IMR-90 (cell line): ENCODE results near the gene SF3B3. TPM values are rescaled to one million over a fixed set of nuclear protein-coding genes. Genes with fewer than 3 reads are reported as not detected.
A peak's percentile ranks its signal among the peaks of the same experiment; 100 is the strongest.

Experiments used
- ATAC-seq: fragments of 200-7000 bp; cut with Tn5 transposase; 2 replicates; pipeline ENCODE4 v1.9.1; 2020; ENCODE audit warnings: low read depth, mild to moderate bottlenecking, moderate library complexity
- Bru-seq: library from RNA; stranded (reverse); fragments of 400-500 nt; gene quantifications from one replicate; lab custom pipeline; 2021; lab: Mats Ljungman, UMichigan
- BruChase-seq, 2 experiments: library from RNA; stranded (reverse); fragments of 400-500 nt; gene quantifications; one replicate each; lab custom pipeline; 2021; lab: Mats Ljungman, UMichigan
- BruUV-seq: library from RNA; stranded (reverse); fragments of 400-500 nt; replicated peaks from 2 replicates; lab custom pipeline; 2021; lab: Mats Ljungman, UMichigan
- CTCF ChIA-PET: fragments of 300-600 bp; formaldehyde crosslinking; extraction: SDS; loops from one replicate; lab custom pipeline; 2021; ENCODE audit warnings: antibody characterized with exemption; lab: Yijun Ruan, JAX
- POLR2A ChIA-PET: fragments of 300-600 bp; sonication (Branson Sonifier 250); formaldehyde crosslinking; loops from one replicate; lab custom pipeline; 2022; ENCODE audit warnings: antibody characterized with exemption; ENCODE audit not compliant: unreplicated experiment; lab: Charles Lee
- DNase-seq: peaks from one replicate; pipeline ENCODE4 v3.0.0; 2013
- H2AFZ ChIP-seq: replicated peaks from 2 replicates; pipeline ENCODE3; 2013; ENCODE audit warnings: low read length, mild to moderate bottlenecking; ENCODE audit not compliant: poor library complexity
- H2AK5ac ChIP-seq: 2 replicates; pipeline ENCODE4 v1.6.1; 2013; ENCODE audit warnings: low read depth, low read length, inconsistent platforms
- H2AK9ac ChIP-seq: replicated peaks from 2 replicates; pipeline ENCODE3; 2013; ENCODE audit warnings: mild to moderate bottlenecking, low read depth, low read length, moderate library complexity; ENCODE audit not compliant: poor library complexity
- H2BK120ac ChIP-seq: 2 replicates; pipeline ENCODE4 v1.6.1; 2013; ENCODE audit warnings: low read depth, low read length, inconsistent platforms
- H2BK15ac ChIP-seq: 3 replicates; pipeline ENCODE4 v1.6.1; 2013; ENCODE audit warnings: low read depth, low read length, inconsistent platforms
- H2BK20ac ChIP-seq: 2 replicates; pipeline ENCODE4 v1.6.1; 2013; ENCODE audit warnings: low read depth, mild to moderate bottlenecking, inconsistent platforms, low read length, moderate library complexity
- H2BK5ac ChIP-seq: 2 replicates; pipeline ENCODE4 v1.6.1; 2013; ENCODE audit warnings: mild to moderate bottlenecking, low read depth, low read length, inconsistent platforms; ENCODE audit not compliant: poor library complexity, severe bottlenecking
- H3K14ac ChIP-seq: replicated peaks from 2 replicates; pipeline ENCODE4 v1.6.1; 2013; ENCODE audit warnings: low read depth, low read length, inconsistent platforms
- H3K18ac ChIP-seq: 2 replicates; pipeline ENCODE4 v1.6.1; 2013; ENCODE audit warnings: low read depth, low read length, control low read depth
- H3K23ac ChIP-seq: 2 replicates; pipeline ENCODE4 v1.6.1; 2013; ENCODE audit warnings: low read depth, low read length, inconsistent platforms
- H3K27ac ChIP-seq: 2 replicates; pipeline ENCODE4 v1.5.1; 2013; ENCODE audit warnings: mild to moderate bottlenecking, control low read depth, low read length; ENCODE audit not compliant: insufficient read depth
- H3K27me3 ChIP-seq: 2 replicates; pipeline ENCODE4 v1.6.1; 2013; ENCODE audit warnings: low read length; ENCODE audit not compliant: control insufficient read depth, insufficient read depth
- H3K36me3 ChIP-seq: 2 replicates; pipeline ENCODE4 v1.6.1; 2013; ENCODE audit warnings: low read length, mixed read lengths; ENCODE audit not compliant: control insufficient read depth, insufficient read depth
- H3K4ac ChIP-seq: 2 replicates; pipeline ENCODE4 v1.6.1; 2013; ENCODE audit warnings: low read depth, low read length, inconsistent platforms
- H3K4me1 ChIP-seq: 2 replicates; pipeline ENCODE4 v1.6.1; 2013; ENCODE audit warnings: low read length, mixed read lengths; ENCODE audit not compliant: control insufficient read depth, insufficient read depth
- H3K4me2 ChIP-seq: 2 replicates; pipeline ENCODE4 v1.6.1; 2013; ENCODE audit warnings: low read depth, mild to moderate bottlenecking, control low read depth, low read length, moderate library complexity
- H3K4me3 ChIP-seq: 2 replicates; pipeline ENCODE4 v1.5.1; 2013; ENCODE audit warnings: low read depth, mild to moderate bottlenecking, control low read depth, low read length, moderate library complexity; ENCODE audit not compliant: insufficient read depth
- H3K56ac ChIP-seq: 2 replicates; pipeline ENCODE4 v1.6.1; 2013; ENCODE audit warnings: low read length, inconsistent platforms; ENCODE audit not compliant: insufficient read depth; ENCODE audit errors: extremely low read depth
- H3K79me1 ChIP-seq, 2 experiments: 2 replicates each; pipeline ENCODE4 v1.6.1; 2013; ENCODE audit warnings: low read length in 2 of 2, inconsistent platforms in 1 of 2, low read depth in 1 of 2
- H3K9ac ChIP-seq: 2 replicates; pipeline ENCODE4 v1.6.1; 2013; ENCODE audit warnings: low read depth, low read length, control low read depth
- H3K9me1 ChIP-seq: 2 replicates; pipeline ENCODE4 v1.6.1; 2013; ENCODE audit warnings: low read length, inconsistent platforms; ENCODE audit not compliant: insufficient read depth
- H3K9me3 ChIP-seq: 2 replicates; pipeline ENCODE4 v1.6.1; 2013; ENCODE audit warnings: low read length; ENCODE audit not compliant: control insufficient read depth, insufficient read depth
- H4K20me1 ChIP-seq: 2 replicates; pipeline ENCODE4 v1.6.1; 2013; ENCODE audit warnings: low read length, inconsistent platforms; ENCODE audit not compliant: insufficient read depth
- H4K5ac ChIP-seq: 2 replicates; pipeline ENCODE4 v1.6.1; 2013; ENCODE audit warnings: mild to moderate bottlenecking, low read depth, low read length, control low read depth
- H4K8ac ChIP-seq, 2 experiments: 2 replicates each; pipeline ENCODE4 v1.6.1; 2013; ENCODE audit warnings: low read depth in 2 of 2, low read length in 2 of 2, control low read depth in 1 of 2, inconsistent platforms in 1 of 2
- H4K91ac ChIP-seq: 2 replicates; pipeline ENCODE4 v1.6.1; 2013; ENCODE audit warnings: low read depth, low read length, inconsistent platforms; ENCODE audit not compliant: insufficient read depth
- BHLHE40 ChIP-seq: fragments of 150-350 bp; IDR thresholded peaks from 2 replicates; pipeline ENCODE4 v1.6.1; 2016; ENCODE audit warnings: mild to moderate bottlenecking, low read depth, low read length
- CEBPB ChIP-seq: IDR thresholded peaks from 2 replicates; pipeline ENCODE4 v1.6.1; 2012; ENCODE audit warnings: low read depth, low read length, improper control_type of control experiment
- CHD1 ChIP-seq: IDR thresholded peaks from 2 replicates; pipeline ENCODE4 v1.6.1; 2012; ENCODE audit warnings: low read depth, low read length, improper control_type of control experiment
- CTCF ChIP-seq: conservative IDR thresholded peaks from 2 replicates; pipeline ENCODE4 v1.5.1; 2012; ENCODE audit warnings: mild to moderate bottlenecking, low read depth, low read length, improper control_type of control experiment
- FOS ChIP-seq: fragments of 150-350 bp; IDR thresholded peaks from 2 replicates; pipeline ENCODE4 v1.6.1; 2016; ENCODE audit warnings: low read depth, low read length
- MAFK ChIP-seq: IDR thresholded peaks from 2 replicates; pipeline ENCODE4 v1.6.1; 2012; ENCODE audit warnings: low read depth, low read length, improper control_type of control experiment
- MAZ ChIP-seq: IDR thresholded peaks from 2 replicates; pipeline ENCODE4 v1.6.1; 2012; ENCODE audit warnings: low read depth, mild to moderate bottlenecking, low read length, improper control_type of control experiment, moderate library complexity, borderline replicate concordance
- MXI1 ChIP-seq: IDR thresholded peaks from 2 replicates; pipeline ENCODE4 v1.6.1; 2012; ENCODE audit warnings: low read depth, mild to moderate bottlenecking, low read length, moderate library complexity, borderline replicate concordance
- NFE2L2 ChIP-seq: fragments of 150-350 bp; IDR thresholded peaks from 2 replicates; pipeline ENCODE4 v1.6.1; 2016; ENCODE audit warnings: low read depth, mild to moderate bottlenecking, low read length
- POLR2A ChIP-seq: IDR thresholded peaks from 2 replicates; pipeline ENCODE4 v1.6.1; 2012; ENCODE audit warnings: mild to moderate bottlenecking, low read depth, low read length
- RAD21 ChIP-seq: IDR thresholded peaks from 2 replicates; pipeline ENCODE4 v1.6.1; 2012; ENCODE audit warnings: low read length, improper control_type of control experiment
- RFX5 ChIP-seq: IDR thresholded peaks from 2 replicates; pipeline ENCODE4 v1.8.0; 2012; ENCODE audit warnings: low read depth, mild to moderate bottlenecking, low read length, moderate library complexity
- SMC3 ChIP-seq: fragments of 150-350 bp; IDR thresholded peaks from 2 replicates; pipeline ENCODE4 v1.6.1; 2016; ENCODE audit warnings: low read depth, mild to moderate bottlenecking, antibody characterized with exemption, low read length, moderate library complexity
- USF2 ChIP-seq: fragments of 150-350 bp; IDR thresholded peaks from 2 replicates; pipeline ENCODE4 v1.6.1; 2017; ENCODE audit warnings: mild to moderate bottlenecking, antibody characterized with exemption, low read length, low read depth
- WGBS, 2 experiments: methylation state at CpG; one replicate each; pipeline versions ENCODE4 v1.1.5 to v1.1.7; 2013; ENCODE audit warnings: missing lambda C conversion rate in 2 of 2; ENCODE audit not compliant: insufficient read length in 1 of 2; ENCODE audit errors: extremely low coverage in 2 of 2; 5-methylcytosine and 5-hydroxymethylcytosine counted together
- dilution Hi-C: fragments of 300-500 bp; cut with HindIII; formaldehyde crosslinking; loops from one replicate; pipeline ENCODE4 v1.14.3; 2018; ENCODE audit warnings: low sequenced_read_pairs; ENCODE audit not compliant: unreplicated experiment
- in situ Hi-C: fragments of 300-500 bp; cut with MboI; formaldehyde crosslinking; loops from 3 replicates; pipeline ENCODE4 v1.14.3; 2019; ENCODE audit warnings: low sequenced_read_pairs, inconsistent platforms, mixed read lengths
- intact Hi-C: fragments of 100-400 bp; cut with micrococcal nuclease; formaldehyde crosslinking; loops from 2 replicates; pipeline ENCODE4 v1.10.0; 2022
- long read RNA-seq: library from polyadenylated mRNA; unstranded; transcript quantifications from one replicate; pipeline ENCODE4 v2.0.0, GENCODE V29; 2021; ENCODE audit not compliant: unreplicated experiment
- polyA plus RNA-seq, 3 experiments: library from polyadenylated mRNA; depleted of rRNA; stranded (reverse); fragments of >200 nt; gene quantifications; 2 replicates each; pipeline ENCODE4 v1.2.3, GENCODE V29; 2012; ENCODE audit warnings: low replicate concordance in 1 of 3
- total RNA-seq: library from RNA; depleted of rRNA; stranded (reverse); fragments of >200 nt; gene quantifications from 2 replicates; pipeline ENCODE4 v1.2.3, GENCODE V29; 2012; rRNA removed

Gene SF3B3
- total RNA-seq (97.9 and 112 TPM in 2 replicates), polyA plus RNA-seq (2012; rRNA removed) (123 and 134 TPM in 2 replicates), Bru-seq, nascent RNA (percentile 88 among the genes with signal in this experiment), BruChase-seq, experiment 1, labeled RNA remaining after a 6-hour chase (percentile 92 among the genes with signal in this experiment), BruChase-seq, experiment 2, labeled RNA remaining after a 2-hour chase (percentile 84 among the genes with signal in this experiment)
- polyA plus RNA-seq (2012; cell fraction: cytosol; rRNA removed), result 57.4 and 93.9 TPM in 2 replicates
- 86.5 and 136 TPM in 2 replicates for polyA plus RNA-seq (2012; cell fraction: nucleus; rRNA removed; ENCODE audit: low replicate concordance)
- long read RNA-seq, full-length matches to known transcripts, result 39 of 101 reads
- long read RNA-seq, partial matches to known transcripts, result 52 of 101 reads
- long read RNA-seq, other reads (novel, unspliced or antisense), result 10 of 101 reads

GRCh38 chr16:70523743-70524398 is at the start of gene SF3B3:
Gene SF3B3, plus strand, starts transcription at chr16:70523816. Its CDS starts 2,841 bp downstream, at chr16:70526657.
- Histone ChIP-seq H4K20me1 (peaks cover 37% of the 10 kb centered on the region), H3K9me3 (no peaks in the 10 kb centered on the region), H2BK120ac (peak within 1 kb of the TSS; percentile 45; the same call in 1 of the 2 replicates), H4K8ac (peak within 1 kb of the TSS; percentile 98), H3K4me3 (peak within 1 kb of the TSS; percentile 63), H3K4me2 (peak within 1 kb of the TSS; percentile 87), H3K23ac (peak within 1 kb of the TSS; percentile 91), H3K4ac (peak within 1 kb of the TSS; percentile 93), H4K91ac (peak within 1 kb of the TSS; percentile 94), H2AFZ (peak within 1 kb of the TSS; percentile 89), H3K79me1 (peaks cover 6 to 45% of the 10 kb centered on the region in 2 experiments), H4K5ac (peak within 1 kb of the TSS; percentile 52), H2AK9ac (peak within 1 kb of the TSS; percentile 98), H2AK5ac (peak within 1 kb of the TSS; percentile 93), H3K27me3 (no peaks in the 10 kb centered on the region), H2BK20ac (no peak within 1 kb of the TSS), H3K9ac (peak within 1 kb of the TSS; percentile 94), H3K4me1 (peaks cover 4% of the 10 kb centered on the region), H3K9me1 (peaks cover 3% of the 10 kb centered on the region), H3K14ac (peak within 1 kb of the TSS; percentile 96), H3K27ac (peak within 1 kb of the TSS; percentile 79), H2BK15ac (no peak within 1 kb of the TSS), H3K36me3 (peaks cover 8% of the 10 kb centered on the region), H3K56ac (peak within 1 kb of the TSS; percentile 95), H2BK5ac (peak within 1 kb of the TSS; percentile 64), H3K18ac (peak within 1 kb of the TSS; percentile 8)
- ChIA-PET POLR2A (no interaction called here), CTCF (interaction anchor here (0.6 kb wide), 1 partner anchor 246 kb away, joined by 3 read pairs; no protein-coding TSS in a partner anchor)
- dilution Hi-C loops, result no loop called here
- in situ Hi-C loops, result no loop called here
- ATAC-seq (peak; percentile 73), DNase-seq (peak; percentile 24)
- no TSS peak for BruUV-seq
- WGBS, 2 experiments, result 0% methylated on average over 7 of the region's 32 CpGs; no CpG with 5 or more reads in 1 of the 2 experiments
- intact Hi-C loops, result loop anchor here (1.0 kb wide), 1 partner anchor 143 kb away; no protein-coding TSS in a partner anchor
- no peak for TF ChIP-seq SMC3
- TF ChIP-seq RFX5, result no peak
- TF ChIP-seq CHD1, result 0 out of 2 replicates have a peak, but pooled peaks have one; percentile 25
- 0 out of 2 replicates have a peak, but pooled peaks have one; percentile 8 for TF ChIP-seq FOS
- no peak for TF ChIP-seq BHLHE40
- peak; percentile 91 for TF ChIP-seq POLR2A
- no peak for TF ChIP-seq RAD21
- TF ChIP-seq MAFK, result no peak
- no peak for TF ChIP-seq NFE2L2
- TF ChIP-seq USF2, result no peak
- no peak; the same call in 1 of the 2 replicates for TF ChIP-seq CEBPB
- 0 out of 2 replicates have a peak, but pooled peaks have one; percentile 65 for TF ChIP-seq MXI1
- TF ChIP-seq CTCF, result no peak
- no peak for TF ChIP-seq MAZ
